Measurements from ENCODE around the gene SPNS2. TPM values are rescaled to one million over a fixed set of nuclear protein-coding genes. Genes with fewer than 3 reads are reported as not detected.

SPNS2 gene
- polyA plus RNA-seq, 1 of the 3 experiments (the other 2 are of a cell fraction), result 0.08 TPM

GRCh38 chr17:4514779-4515178, 16.1 kb downstream of the SPNS2 start:
- no peak for TF ChIP-seq YY1 (IDR thresholded peaks at IDR 0.05; ENCODE audit: low read depth)
- no peak for TF ChIP-seq REST (IDR thresholded peaks at IDR 0.05; ENCODE audit: low read depth, low read length)
- ChIA-PET CTCF (no interaction called here), POLR2A (no interaction called here)
- no peaks in the 10 kb centered on the region for H3K9me3 ChIP-seq
- H3K9ac ChIP-seq, result no peak overlapping the region
- H3K4me1 ChIP-seq (ENCODE audit: control insufficient read depth in 1 of 2, insufficient read depth in 2 of 2, low read depth in 1 of 2, low read length in 1 of 2), result no peaks in the 10 kb centered on the region; a peak in 1 of 4 replicates
- H3K4me3 ChIP-seq (ENCODE audit: low read depth in 2 of 2, low read length in 1 of 2), result no peak overlapping the region
- no peaks in the 10 kb centered on the region for H3K36me3 ChIP-seq (replicated peaks in 1 of 2; ENCODE audit: control insufficient read depth in 1 of 2, insufficient read depth in 2 of 2, low read length in 1 of 2)
- 67% methylated on average over 10 of the region's 11 CpGs for WGBS (ENCODE audit: low lambda C conversion rate)
- no peaks in the 10 kb centered on the region for H3K79me2 ChIP-seq (ENCODE audit: insufficient read depth)
- H3K9me2 ChIP-seq, result no peaks in the 10 kb centered on the region
- no peak overlapping the region for H3K27ac ChIP-seq (ENCODE audit: low read depth in 2 of 2, low read length in 1 of 2)
- H4K20me1 ChIP-seq (ENCODE audit: insufficient read depth), result no peaks in the 10 kb centered on the region
- no peak for DNase-seq
- no peaks in the 10 kb centered on the region for H3K27me3 ChIP-seq (ENCODE audit: insufficient read depth)
- H2AFZ ChIP-seq (ENCODE audit: low read depth), result no peak overlapping the region
- H3K4me2 ChIP-seq, result no peak overlapping the region
- H3F3A ChIP-seq (replicated peaks; ENCODE audit: insufficient read depth), result no peaks in the 10 kb centered on the region

- no CpG with 5 or more reads among the region's 5 CpGs for WGBS (ENCODE audit: low lambda C conversion rate)
- POLR2A ChIA-PET, result no interaction called here
- CTCF ChIA-PET, result no interaction called here
Measured at GRCh38 chr17:4515501-4515900, 16.8 kb downstream of the SPNS2 start.

More at GRCh38 chr17:4515501-4515900, 16.8 kb downstream of the SPNS2 start:
- Histone ChIP-seq H3K79me2 (ENCODE audit: insufficient read depth) (no peaks in the 10 kb centered on the region), H3K9me3 (no peaks in the 10 kb centered on the region), H3K4me2 (no peak overlapping the region), H3K4me3 (ENCODE audit: low read depth in 2 of 2, low read length in 1 of 2) (no peak overlapping the region), H3K27me3 (ENCODE audit: insufficient read depth) (no peaks in the 10 kb centered on the region), H3K9me2 (no peaks in the 10 kb centered on the region), H4K20me1 (ENCODE audit: insufficient read depth) (no peaks in the 10 kb centered on the region), H3K4me1 (ENCODE audit: control insufficient read depth in 1 of 2, insufficient read depth in 2 of 2, low read depth in 1 of 2, low read length in 1 of 2) (no peaks in the 10 kb centered on the region; a peak in 1 of 4 replicates), H3K36me3 (replicated peaks in 1 of 2; ENCODE audit: control insufficient read depth in 1 of 2, insufficient read depth in 2 of 2, low read length in 1 of 2) (no peaks in the 10 kb centered on the region), H3K27ac (ENCODE audit: low read depth in 2 of 2, low read length in 1 of 2) (no peak overlapping the region), H2AFZ (ENCODE audit: low read depth) (no peak overlapping the region), H3K9ac (no peak overlapping the region), H3F3A (replicated peaks; ENCODE audit: insufficient read depth) (no peaks in the 10 kb centered on the region)
- no peak for TF ChIP-seq MAX (IDR thresholded peaks at IDR 0.05; ENCODE audit: low read depth)
- no peak for TF ChIP-seq TAF1 (IDR thresholded peaks at IDR 0.05; ENCODE audit: borderline replicate concordance, low read depth, low read length)
- TF ChIP-seq EP300 (IDR thresholded peaks at IDR 0.05; ENCODE audit: borderline replicate concordance in 1 of 2, low read depth in 1 of 2, low read length in 1 of 2), result no peak
- no peak for TF ChIP-seq RXRA (IDR thresholded peaks at IDR 0.05; ENCODE audit: borderline replicate concordance, low read depth)
- no peak for TF ChIP-seq GATA2 (CRISPR knock-in tag; IDR thresholded peaks at IDR 0.05)
- no peak for TF ChIP-seq SMC3 (IDR thresholded peaks at IDR 0.05; ENCODE audit: low read depth, low read length)
- TF ChIP-seq USF2 (IDR thresholded peaks at IDR 0.05; ENCODE audit: borderline replicate concordance, low read depth, low read length), result no peak
- no peak for TF ChIP-seq ELF1 (IDR thresholded peaks at IDR 0.05)
- no peak for TF ChIP-seq MXI1 (IDR thresholded peaks at IDR 0.05; ENCODE audit: low read depth, low read length)
- TF ChIP-seq NRF1 (IDR thresholded peaks at IDR 0.05; ENCODE audit: low read depth, low read length), result no peak
- TF ChIP-seq SIN3A (IDR thresholded peaks at IDR 0.05; ENCODE audit: borderline replicate concordance, low read depth, low read length), result no peak
- no peak for TF ChIP-seq TCF12 (IDR thresholded peaks at IDR 0.05)
- DNase-seq, result no peak

All from SK-N-SH (cell line).